ENCODE measurements around the gene MREG. TPM values are rescaled to one million over a fixed set of nuclear protein-coding genes. Genes with fewer than 3 reads are reported as not detected.

Gene MREG
- total and polyA plus RNA-seq, 4 donors: 0.87 to 3.1 (median 2.7) TPM

GRCh38 chr2:216002101-216002678, 11.2 kb downstream of the MREG start:
- DNase-seq (ENCODE audit: low spot score): no peak
- TF ChIP-seq REST (IDR thresholded peaks at IDR 0.05): no peak
- no peak for TF ChIP-seq MAX (IDR thresholded peaks at IDR 0.05)
- TF ChIP-seq EGR1 (IDR thresholded peaks at IDR 0.05; ENCODE audit: low read depth in 2 of 2): no peak
- TF ChIP-seq RAD21 (IDR thresholded peaks at IDR 0.05): no peak
- no peak for TF ChIP-seq JUND (IDR thresholded peaks at IDR 0.05)
- TF ChIP-seq CTCF (IDR thresholded peaks at IDR 0.05; ENCODE audit: low read depth, low read length, missing input control): no peak
- no peak for TF ChIP-seq HNF4G (IDR thresholded peaks at IDR 0.05)
- TF ChIP-seq ATF3 (IDR thresholded peaks at IDR 0.05): no peak

GRCh38 chr2:216001216-216002100, 11.9 kb downstream of the MREG start:
- Histone ChIP-seq H3K4me1 (ENCODE audit: control insufficient read depth in 4 of 4, insufficient read depth in 4 of 4, low read length in 3 of 4) (peaks cover 0 to 20% (median 9%) of the 10 kb centered on the region in 4 donors), H3K27me3 (ENCODE audit: control insufficient read depth in 4 of 4, insufficient read depth in 4 of 4, low read length in 3 of 4) (no peaks in the 10 kb centered on the region), H3K36me3 (ENCODE audit: control insufficient read depth in 4 of 4, insufficient read depth in 3 of 4, low read depth in 1 of 4, low read length in 3 of 4) (peaks cover 5 to 32% (median 18%) of the 10 kb centered on the region in 4 donors), H3K27ac (ENCODE audit: low read depth in 1 of 2, low read length in 2 of 2) (no peak overlapping the region), H3K9me3 (ENCODE audit: control insufficient read depth in 4 of 4, low read length in 3 of 4) (no peaks in the 10 kb centered on the region), H3K4me3 (ENCODE audit: low read depth in 1 of 3, low read length in 3 of 3) (no peak overlapping the region), H3K9ac (ENCODE audit: low read depth in 1 of 2, low read length in 2 of 2) (no peak overlapping the region)
- DNase-seq (ENCODE audit: low spot score): no peak
- WGBS: 77% methylated on average over 9 of the region's 9 CpGs
- TF ChIP-seq GABPA (IDR thresholded peaks at IDR 0.05 in 1 of 2, conservative IDR thresholded peaks at IDR 0.05 in 1 of 2): no peak
- no peak for TF ChIP-seq JUND (IDR thresholded peaks at IDR 0.05)
- TF ChIP-seq CTCF (IDR thresholded peaks at IDR 0.05; ENCODE audit: low read depth, low read length, missing input control): no peak
- TF ChIP-seq REST (IDR thresholded peaks at IDR 0.05): no peak
- TF ChIP-seq HNF4A (conservative IDR thresholded peaks at IDR 0.05): no peak
- no peak for TF ChIP-seq NR2F2 (IDR thresholded peaks at IDR 0.05)
- no peak for TF ChIP-seq RAD21 (IDR thresholded peaks at IDR 0.05)
- no peak for TF ChIP-seq FOXA1 (IDR thresholded peaks at IDR 0.05)
- TF ChIP-seq RXRA (IDR thresholded peaks at IDR 0.05): no peak
- TF ChIP-seq YY1 (IDR thresholded peaks at IDR 0.05): no peak
- TF ChIP-seq ZBTB33 (IDR thresholded peaks at IDR 0.05): no peak
- no peak for TF ChIP-seq HNF4G (IDR thresholded peaks at IDR 0.05)

More at GRCh38 chr2:216002101-216002678, 11.2 kb downstream of the MREG start:
- Histone ChIP-seq H3K4me1 (ENCODE audit: control insufficient read depth in 4 of 4, insufficient read depth in 4 of 4, low read length in 3 of 4) (peaks cover 0 to 22% (median 9%) of the 10 kb centered on the region in 4 donors), H3K27ac (ENCODE audit: low read depth in 1 of 2, low read length in 2 of 2) (peak overlapping the region in 1 of 2 donors; percentile 32), H3K27me3 (ENCODE audit: control insufficient read depth in 4 of 4, insufficient read depth in 4 of 4, low read length in 3 of 4) (no peaks in the 10 kb centered on the region), H3K9ac (ENCODE audit: low read depth in 1 of 2, low read length in 2 of 2) (no peak overlapping the region), H3K36me3 (ENCODE audit: control insufficient read depth in 4 of 4, insufficient read depth in 3 of 4, low read depth in 1 of 4, low read length in 3 of 4) (peaks cover 5 to 26% (median 16%) of the 10 kb centered on the region in 4 donors), H3K9me3 (ENCODE audit: control insufficient read depth in 4 of 4, low read length in 3 of 4) (no peaks in the 10 kb centered on the region), H3K4me3 (ENCODE audit: low read depth in 1 of 3, low read length in 3 of 3) (no peak overlapping the region)
- 69% methylated on average over 5 of the region's 5 CpGs for WGBS

All from liver (tissue), 9 donors.